ENCODE measurements around the gene NRF1.
"Not testable (repeated sequence)": the region's sequence is repeated elsewhere in the genome, so short reads cannot be mapped to it uniquely, and the experiment has no call there.

NRF1 gene

GRCh38 chr7:129649128-129649690 lies 37.7 kb downstream of the NRF1 start:
- no peak for DNase-seq

- no peak for DNase-seq
These were observed 38.7 kb downstream of the NRF1 start for GRCh38 chr7:129650056-129650758.

- DNase-seq: no peak
These were observed 41.4 kb downstream of the NRF1 start for GRCh38 chr7:129652914-129653313.

- no peak for DNase-seq
These were observed 44.3 kb downstream of the NRF1 start for GRCh38 chr7:129655811-129656210.

GRCh38 chr7:129657363-129657762 lies 45.8 kb downstream of the NRF1 start:
- no peak for DNase-seq

- not testable (repeated sequence) for DNase-seq
These were observed 48.4 kb downstream of the NRF1 start for GRCh38 chr7:129659907-129660306.

- DNase-seq: no peak
These were observed 50.2 kb downstream of the NRF1 start for GRCh38 chr7:129661645-129662182.

GRCh38 chr7:129663240-129663639 lies 51.7 kb downstream of the NRF1 start:
- not testable (repeated sequence) for DNase-seq

- DNase-seq: peak; percentile 60
These were observed 52.8 kb downstream of the NRF1 start for GRCh38 chr7:129664029-129665012.

- DNase-seq: no peak
These were observed 53.5 kb downstream of the NRF1 start for GRCh38 chr7:129665013-129665401.

- no peak for DNase-seq
These were observed 55.6 kb downstream of the NRF1 start for GRCh38 chr7:129667116-129667515.

GRCh38 chr7:129667551-129667950 lies 56.0 kb downstream of the NRF1 start:
- no peak for DNase-seq

- no peak for DNase-seq
These were observed 58.4 kb downstream of the NRF1 start for GRCh38 chr7:129669901-129670300.

GRCh38 chr7:129670656-129671055 lies 59.1 kb downstream of the NRF1 start:
- DNase-seq: no peak

- DNase-seq: no peak
These were observed 59.7 kb downstream of the NRF1 start for GRCh38 chr7:129671266-129671665.

GRCh38 chr7:129674475-129674874 lies 63.0 kb downstream of the NRF1 start:
- not testable (repeated sequence) for DNase-seq

GRCh38 chr7:129675521-129675920 lies 64.0 kb downstream of the NRF1 start:
- no peak for DNase-seq

GRCh38 chr7:129676017-129676897 lies 64.7 kb downstream of the NRF1 start:
- no peak for DNase-seq

GRCh38 chr7:129677796-129678195 lies 66.3 kb downstream of the NRF1 start:
- no peak for DNase-seq

GRCh38 chr7:129678606-129679005 lies 67.1 kb downstream of the NRF1 start:
- no peak for DNase-seq

GRCh38 chr7:129680400-129680799 lies 68.9 kb downstream of the NRF1 start:
- no peak for DNase-seq

GRCh38 chr7:129684777-129685176 lies 73.3 kb downstream of the NRF1 start:
- peak; percentile 4 for DNase-seq
